ENCODE results near the gene NAA16. TPM values are rescaled to one million over a fixed set of nuclear protein-coding genes. Genes with fewer than 3 reads are reported as not detected.

NAA16 gene
- total and polyA plus RNA-seq, 9 of the 15 experiments (the other 6 are each of a cell fraction or from before 2014, with no cell fraction given): 3.7 to 18.2 (median 12.0) TPM

GRCh38 chr13:41291246-41291645, 19.8 kb upstream of the NAA16 start:
- Histone ChIP-seq H3K27me3 (ENCODE audit: control insufficient read depth in 2 of 2, insufficient read depth in 2 of 2, low read length in 2 of 2) (no peaks in the 10 kb centered on the region), H3K36me3 (ENCODE audit: control insufficient read depth, insufficient read depth, low read length) (no peaks in the 10 kb centered on the region), H2AFZ (ENCODE audit: low read depth, low read length) (no peak overlapping the region), H3K4me2 (ENCODE audit: insufficient read depth, low read length) (no peak overlapping the region), H3K27ac (ENCODE audit: extremely low read depth, low read depth, low read length) (no peak overlapping the region), H3K9me1 (ENCODE audit: control insufficient read depth, insufficient read depth, low read length) (no peaks in the 10 kb centered on the region), H4K20me1 (replicated peaks; ENCODE audit: control insufficient read depth, insufficient read depth, low read length) (no peaks in the 10 kb centered on the region), H3K9ac (ENCODE audit: insufficient read depth in 1 of 2, low read depth in 2 of 2, low read length in 2 of 2) (no peak overlapping the region), H3K79me2 (ENCODE audit: control insufficient read depth, insufficient read depth, low read length) (no peaks in the 10 kb centered on the region), H3K4me1 (replicated peaks in 1 of 2; ENCODE audit: control insufficient read depth in 2 of 2, insufficient read depth in 2 of 2, low read length in 2 of 2) (no peaks in the 10 kb centered on the region), H3K9me3 (replicated peaks; ENCODE audit: control insufficient read depth, insufficient read depth, low read depth, low read length) (no peaks in the 10 kb centered on the region), H3K4me3 (no peak overlapping the region)
- in situ Hi-C loops (cut with MboI): no loop called here
- DNase-seq (ENCODE audit: extremely low read depth in 1 of 4, low spot score in 3 of 4) (no peak), ATAC-seq (no peak), FAIRE-seq (no peak)
- POLR2A ChIA-PET: no interaction called here
- 22% methylated on average over 7 of the region's 7 CpGs for WGBS (ENCODE audit: insufficient coverage, low coverage, missing lambda C conversion rate)
- intact Hi-C loops (cut with micrococcal nuclease): no loop called here
- no TSS peak for BruUV-seq (replicated peaks)
- CTCF ChIA-PET (ENCODE audit: low intra/inter-chr PET ratio): no interaction called here
- TF ChIP-seq SREBF1 (IDR thresholded peaks at IDR 0.05; ENCODE audit: borderline replicate concordance, low read depth, low read length): no peak
- TF ChIP-seq CREB1 (IDR thresholded peaks at IDR 0.05): no peak
- TF ChIP-seq CREB1 (CRISPR knock-in tag; IDR thresholded peaks at IDR 0.05): no peak
- TF ChIP-seq NUFIP1 (IDR thresholded peaks at IDR 0.05; ENCODE audit: partially characterized antibody): no peak
- TF ChIP-seq FOXJ3 (CRISPR knock-in tag; IDR thresholded peaks at IDR 0.05): no peak
- TF ChIP-seq PPARD (CRISPR knock-in tag; IDR thresholded peaks at IDR 0.05): no peak
- TF ChIP-seq ZNF584 (CRISPR knock-in tag; IDR thresholded peaks at IDR 0.05; ENCODE audit: low read depth): no peak
- TF ChIP-seq ZNF696 (CRISPR knock-in tag; conservative IDR thresholded peaks at IDR 0.05): no peak
- TF ChIP-seq ZNF395 (CRISPR knock-in tag; IDR thresholded peaks at IDR 0.05): no peak
- no peak for TF ChIP-seq ELF1 (tag; IDR thresholded peaks at IDR 0.05)
- no peak for TF ChIP-seq EZH2 (IDR thresholded peaks at IDR 0.05; ENCODE audit: borderline replicate concordance, low read depth, low read length)
- TF ChIP-seq LCOR (CRISPR knock-in tag; IDR thresholded peaks at IDR 0.05): no peak
- no peak for TF ChIP-seq FIP1L1 (IDR thresholded peaks at IDR 0.05; ENCODE audit: low read depth, low read length, poor library complexity, severe bottlenecking)
- TF ChIP-seq NELFE (IDR thresholded peaks at IDR 0.05; ENCODE audit: insufficient read depth, insufficient read length): no peak
- no peak for TF ChIP-seq GABPB2 (CRISPR knock-in tag; conservative IDR thresholded peaks at IDR 0.05)
- TF ChIP-seq BRF2 (IDR thresholded peaks at IDR 0.05; ENCODE audit: borderline replicate concordance, insufficient read depth, insufficient read length): no peak
